ENCODE data around the gene BAIAP2L1.

GRCh38 chr7:98303906-98304305 lies 97.0 kb downstream of the BAIAP2L1 start:
- TF ChIP-seq POLR2AphosphoS5 (IDR thresholded peaks at IDR 0.05; ENCODE audit: low read depth, low read length) (no peak), POLR2A (IDR thresholded peaks at IDR 0.05; ENCODE audit: low read depth, low read length) (no peak)
